ENCODE data around the gene AFM.

The AFM gene

DNA sequence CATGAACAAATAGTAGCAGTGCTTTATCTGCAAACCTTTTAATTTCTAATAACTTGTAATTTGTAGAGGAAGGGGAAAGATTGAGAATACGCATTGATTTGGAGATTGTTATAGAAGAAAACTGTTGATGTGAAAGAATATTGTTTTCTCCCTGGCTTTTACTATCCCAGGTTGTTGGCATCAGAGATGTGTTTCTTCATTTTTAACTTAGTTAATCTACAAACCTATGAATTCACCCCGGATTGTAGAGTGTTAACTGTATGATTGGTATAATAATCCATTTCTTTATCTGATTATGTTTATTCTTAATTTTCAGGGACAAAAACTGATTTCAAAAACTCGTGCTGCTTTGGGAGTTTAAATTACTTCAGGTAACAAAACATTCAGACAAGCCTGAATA is 26.6 kb upstream of the AFM start:
- H3K9ac ChIP-seq (ENCODE audit: low read length): no peak overlapping the region
- H3K36me3 ChIP-seq (replicated peaks; ENCODE audit: insufficient read depth, low read length): no peaks in the 10 kb centered on the region
- H3F3A ChIP-seq (ENCODE audit: insufficient read depth, low read length): no peaks in the 10 kb centered on the region
- H3K27ac ChIP-seq (ENCODE audit: low read length): no peak overlapping the region
- no peaks in the 10 kb centered on the region for H3K4me1 ChIP-seq (ENCODE audit: low read length)
- no peaks in the 10 kb centered on the region for H3K79me2 ChIP-seq (ENCODE audit: low read length)
- no peaks in the 10 kb centered on the region for H4K20me1 ChIP-seq (ENCODE audit: insufficient read depth, low read length)
- no peaks in the 10 kb centered on the region for H3K9me3 ChIP-seq (replicated peaks; ENCODE audit: insufficient read depth, low read length)
- H3K9me2 ChIP-seq (replicated peaks; ENCODE audit: insufficient read depth, low read length): no peaks in the 10 kb centered on the region
- DNase-seq: no peak
- TF ChIP-seq, protein P1, sequence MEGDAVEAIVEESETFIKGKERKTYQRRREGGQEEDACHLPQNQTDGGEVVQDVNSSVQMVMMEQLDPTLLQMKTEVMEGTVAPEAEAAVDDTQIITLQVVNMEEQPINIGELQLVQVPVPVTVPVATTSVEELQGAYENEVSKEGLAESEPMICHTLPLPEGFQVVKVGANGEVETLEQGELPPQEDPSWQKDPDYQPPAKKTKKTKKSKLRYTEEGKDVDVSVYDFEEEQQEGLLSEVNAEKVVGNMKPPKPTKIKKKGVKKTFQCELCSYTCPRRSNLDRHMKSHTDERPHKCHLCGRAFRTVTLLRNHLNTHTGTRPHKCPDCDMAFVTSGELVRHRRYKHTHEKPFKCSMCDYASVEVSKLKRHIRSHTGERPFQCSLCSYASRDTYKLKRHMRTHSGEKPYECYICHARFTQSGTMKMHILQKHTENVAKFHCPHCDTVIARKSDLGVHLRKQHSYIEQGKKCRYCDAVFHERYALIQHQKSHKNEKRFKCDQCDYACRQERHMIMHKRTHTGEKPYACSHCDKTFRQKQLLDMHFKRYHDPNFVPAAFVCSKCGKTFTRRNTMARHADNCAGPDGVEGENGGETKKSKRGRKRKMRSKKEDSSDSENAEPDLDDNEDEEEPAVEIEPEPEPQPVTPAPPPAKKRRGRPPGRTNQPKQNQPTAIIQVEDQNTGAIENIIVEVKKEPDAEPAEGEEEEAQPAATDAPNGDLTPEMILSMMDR (IDR thresholded peaks at IDR 0.05; ENCODE audit: low read length): no peak
- TF ChIP-seq EZH2phosphoT487 (IDR thresholded peaks at IDR 0.05; ENCODE audit: low read length): no peak
- no peak for TF ChIP-seq EZH2 (optimal IDR thresholded peaks at IDR 0.05; ENCODE audit: low read depth, low read length)
- H3K4me2 ChIP-seq (ENCODE audit: low read depth, low read length): no peak overlapping the region
- H3K27me3 ChIP-seq (replicated peaks; ENCODE audit: insufficient read depth, low read length): no peaks in the 10 kb centered on the region
- no peak overlapping the region for H3K4me3 ChIP-seq (ENCODE audit: low read length)
- no peak overlapping the region for H2AFZ ChIP-seq (ENCODE audit: low read length)

DNA sequence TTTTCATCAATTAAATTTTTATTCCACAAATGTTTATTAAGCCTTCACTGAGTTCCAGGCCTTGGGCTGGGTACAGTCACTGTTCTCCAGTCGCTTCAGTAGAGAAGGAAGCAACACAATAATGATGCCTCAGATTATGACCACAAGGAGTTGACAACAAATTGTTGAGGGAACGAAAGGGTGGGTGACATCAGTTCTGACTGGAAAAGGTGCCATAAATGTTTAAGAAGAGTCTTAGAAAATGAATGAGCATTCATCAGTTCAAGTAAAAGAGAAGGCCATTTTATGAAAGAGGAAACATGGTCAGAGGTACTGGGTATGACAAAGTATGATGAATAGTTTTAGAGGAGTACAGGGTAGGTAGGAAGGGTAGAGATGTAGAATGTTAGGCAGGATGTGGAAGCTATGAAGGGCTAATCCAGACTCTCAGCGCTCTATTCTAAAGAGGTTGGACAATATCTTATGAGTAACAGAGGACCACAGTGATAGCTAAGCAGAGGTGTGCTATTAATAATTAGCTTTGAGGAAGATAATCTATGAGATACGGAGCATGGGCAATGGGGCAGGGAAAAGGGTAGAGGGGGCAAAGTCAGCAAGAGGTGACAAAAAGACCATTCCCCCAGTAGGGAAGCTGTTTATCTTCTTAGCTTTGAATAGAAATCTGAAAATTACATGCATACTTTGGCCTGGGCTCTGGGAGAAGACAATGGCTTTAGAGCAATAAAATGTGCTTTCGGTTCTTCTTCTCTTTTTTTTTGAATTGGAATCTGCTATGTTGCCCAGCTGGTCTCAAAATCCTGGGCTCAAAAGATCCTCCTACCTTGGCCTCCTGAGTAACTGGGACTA is 25.1 kb upstream of the AFM start:
- Histone ChIP-seq H3K36me3 (replicated peaks; ENCODE audit: insufficient read depth, low read length) (no peaks in the 10 kb centered on the region), H3K4me1 (ENCODE audit: low read length) (no peaks in the 10 kb centered on the region), H3K9me2 (replicated peaks; ENCODE audit: insufficient read depth, low read length) (no peaks in the 10 kb centered on the region), H3K4me3 (ENCODE audit: low read length) (no peak overlapping the region), H3K79me2 (ENCODE audit: low read length) (no peaks in the 10 kb centered on the region), H3F3A (ENCODE audit: insufficient read depth, low read length) (no peaks in the 10 kb centered on the region), H3K9ac (ENCODE audit: low read length) (no peak overlapping the region), H2AFZ (ENCODE audit: low read length) (no peak overlapping the region), H3K9me3 (replicated peaks; ENCODE audit: insufficient read depth, low read length) (no peaks in the 10 kb centered on the region), H3K27me3 (replicated peaks; ENCODE audit: insufficient read depth, low read length) (no peaks in the 10 kb centered on the region), H4K20me1 (ENCODE audit: insufficient read depth, low read length) (no peaks in the 10 kb centered on the region), H3K4me2 (ENCODE audit: low read depth, low read length) (no peak overlapping the region), H3K27ac (ENCODE audit: low read length) (no peak overlapping the region)
- TF ChIP-seq EZH2phosphoT487 (IDR thresholded peaks at IDR 0.05; ENCODE audit: low read length): no peak
- TF ChIP-seq, protein P1 (IDR thresholded peaks at IDR 0.05; ENCODE audit: low read length): no peak
- no peak for TF ChIP-seq EZH2 (optimal IDR thresholded peaks at IDR 0.05; ENCODE audit: low read depth, low read length)
- DNase-seq: no peak

DNA sequence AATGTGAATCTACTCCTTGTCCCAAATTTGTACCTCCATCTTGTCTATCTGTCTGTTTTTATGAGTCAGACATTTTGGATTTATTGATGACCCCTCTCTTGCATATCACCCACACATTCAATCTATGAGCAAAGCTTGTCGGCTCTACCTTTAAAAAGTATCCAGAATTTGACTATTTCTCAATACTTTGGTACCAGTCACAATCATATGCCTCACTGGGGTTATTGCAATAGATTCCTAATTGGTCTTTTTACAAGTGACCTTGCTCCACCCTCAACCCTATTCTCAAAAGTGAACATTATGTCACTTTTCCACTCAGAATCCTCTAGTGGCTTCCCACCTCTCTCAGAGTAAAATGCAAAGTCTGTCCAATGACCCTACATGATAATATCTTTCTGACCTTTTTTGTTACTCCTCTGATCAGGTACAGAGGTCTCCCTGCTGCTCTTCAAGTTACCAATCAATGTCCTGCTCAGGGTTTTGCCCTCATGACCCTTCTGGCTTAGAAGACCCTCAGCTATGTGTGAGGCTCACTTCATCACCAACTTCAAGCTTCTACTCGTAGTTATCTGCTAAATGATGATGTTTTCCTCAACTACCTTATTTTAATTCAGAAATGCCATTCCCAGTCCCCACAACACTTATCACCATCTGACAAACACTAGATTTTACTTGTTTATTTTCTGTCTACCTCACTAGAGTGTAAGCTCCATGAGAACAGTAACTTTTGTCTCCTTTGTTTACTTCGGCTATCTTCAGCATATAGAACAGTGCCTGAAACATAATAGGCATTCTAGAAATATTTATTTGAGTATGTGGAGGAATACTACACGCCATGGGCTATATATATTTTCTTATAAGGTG is 23.1 kb upstream of the AFM start:
- no peak overlapping the region for H3K4me3 ChIP-seq (ENCODE audit: low read length)

More for the DNA sequence above, 23.1 kb upstream of the AFM start:
- no peaks in the 10 kb centered on the region for H3K27me3 ChIP-seq (replicated peaks; ENCODE audit: insufficient read depth, low read length)
- H3K79me2 ChIP-seq (ENCODE audit: low read length): no peaks in the 10 kb centered on the region
- H3K27ac ChIP-seq (ENCODE audit: low read length): no peak overlapping the region
- H3K9ac ChIP-seq (ENCODE audit: low read length): no peak overlapping the region
- H3K4me1 ChIP-seq (ENCODE audit: low read length): no peaks in the 10 kb centered on the region
- H4K20me1 ChIP-seq (ENCODE audit: insufficient read depth, low read length): no peaks in the 10 kb centered on the region
- H3K9me2 ChIP-seq (replicated peaks; ENCODE audit: insufficient read depth, low read length): no peaks in the 10 kb centered on the region
- no peak for DNase-seq
- no peak overlapping the region for H2AFZ ChIP-seq (ENCODE audit: low read length)
- H3K4me2 ChIP-seq (ENCODE audit: low read depth, low read length): no peak overlapping the region
- no peaks in the 10 kb centered on the region for H3K36me3 ChIP-seq (replicated peaks; ENCODE audit: insufficient read depth, low read length)
- no peaks in the 10 kb centered on the region for H3F3A ChIP-seq (ENCODE audit: insufficient read depth, low read length)
- TF ChIP-seq EZH2 (optimal IDR thresholded peaks at IDR 0.05; ENCODE audit: low read depth, low read length): no peak
- TF ChIP-seq, protein P1 (IDR thresholded peaks at IDR 0.05; ENCODE audit: low read length): no peak
- TF ChIP-seq EZH2phosphoT487 (IDR thresholded peaks at IDR 0.05; ENCODE audit: low read length): no peak
- H3K9me3 ChIP-seq (replicated peaks; ENCODE audit: insufficient read depth, low read length): no peaks in the 10 kb centered on the region

Data from MM.1S (cell line).